SK-N-SH treated with all-trans-retinoic acid at 6 μM for 48 hours (cell line): ENCODE measurements around the gene ELOVL7.

Experiments used
- ARNTL ChIP-seq: fragments of 450-650 bp; formaldehyde crosslinking; IDR thresholded peaks from 2 replicates; pipeline ENCODE4 v1.5.0; 2020; ENCODE audit warnings: low read depth, mild to moderate bottlenecking, moderate library complexity, borderline replicate concordance
- CREB5 ChIP-seq: fragments of 250-450 bp; sonication (Bioruptor Pico); IDR thresholded peaks from 2 replicates; pipeline ENCODE4 v1.5.1; 2020; ENCODE audit warnings: low read depth, mild to moderate bottlenecking, moderate library complexity
- GLIS3 ChIP-seq: fragments of 250-450 bp; sonication (Bioruptor Pico); IDR thresholded peaks from 2 replicates; pipeline ENCODE4 v1.5.0; 2020; ENCODE audit warnings: mild to moderate bottlenecking, moderate library complexity
- PPARA ChIP-seq: fragments of 250-450 bp; sonication (Bioruptor Pico); IDR thresholded peaks from 2 replicates; pipeline ENCODE4 v1.5.0; 2020; ENCODE audit warnings: mild to moderate bottlenecking, borderline replicate concordance
- RARB ChIP-seq: fragments of 250-450 bp; sonication (Bioruptor Pico); IDR thresholded peaks from 2 replicates; pipeline ENCODE4 v1.8.0; 2021; ENCODE audit warnings: mild to moderate bottlenecking, moderate library complexity
- TCF4 ChIP-seq: fragments of 250-450 bp; sonication (Bioruptor Pico); IDR thresholded peaks from 2 replicates; pipeline ENCODE4 v1.8.0; 2021; ENCODE audit warnings: mild to moderate bottlenecking, moderate library complexity, borderline replicate concordance
- TOX ChIP-seq: fragments of 250-450 bp; sonication (Bioruptor Pico); IDR thresholded peaks from 2 replicates; pipeline ENCODE4 v1.8.0; 2021; ENCODE audit warnings: mild to moderate bottlenecking, moderate library complexity, borderline replicate concordance
- TSHZ2 ChIP-seq: fragments of 250-450 bp; sonication (Bioruptor Pico); IDR thresholded peaks from 2 replicates; pipeline ENCODE4 v1.5.0; 2020; ENCODE audit warnings: mild to moderate bottlenecking, moderate library complexity
- ZFP3 ChIP-seq: fragments of 250-450 bp; sonication (Bioruptor Pico); IDR thresholded peaks from 2 replicates; pipeline ENCODE4 v1.5.0; 2020; ENCODE audit warnings: mild to moderate bottlenecking, moderate library complexity
- ZFP30 ChIP-seq: fragments of 450-650 bp; formaldehyde crosslinking; IDR thresholded peaks from 2 replicates; pipeline ENCODE4 v1.5.0; 2022; ENCODE audit warnings: mild to moderate bottlenecking, moderate library complexity
- ZNF70 ChIP-seq: fragments of 450-650 bp; formaldehyde crosslinking; IDR thresholded peaks from 2 replicates; pipeline ENCODE4 v1.5.0; 2020; ENCODE audit warnings: mild to moderate bottlenecking, moderate library complexity
- ZNF8 ChIP-seq: fragments of 450-650 bp; formaldehyde crosslinking; IDR thresholded peaks from 2 replicates; pipeline ENCODE4 v1.5.0; 2020; ENCODE audit warnings: mild to moderate bottlenecking, moderate library complexity

DNA sequence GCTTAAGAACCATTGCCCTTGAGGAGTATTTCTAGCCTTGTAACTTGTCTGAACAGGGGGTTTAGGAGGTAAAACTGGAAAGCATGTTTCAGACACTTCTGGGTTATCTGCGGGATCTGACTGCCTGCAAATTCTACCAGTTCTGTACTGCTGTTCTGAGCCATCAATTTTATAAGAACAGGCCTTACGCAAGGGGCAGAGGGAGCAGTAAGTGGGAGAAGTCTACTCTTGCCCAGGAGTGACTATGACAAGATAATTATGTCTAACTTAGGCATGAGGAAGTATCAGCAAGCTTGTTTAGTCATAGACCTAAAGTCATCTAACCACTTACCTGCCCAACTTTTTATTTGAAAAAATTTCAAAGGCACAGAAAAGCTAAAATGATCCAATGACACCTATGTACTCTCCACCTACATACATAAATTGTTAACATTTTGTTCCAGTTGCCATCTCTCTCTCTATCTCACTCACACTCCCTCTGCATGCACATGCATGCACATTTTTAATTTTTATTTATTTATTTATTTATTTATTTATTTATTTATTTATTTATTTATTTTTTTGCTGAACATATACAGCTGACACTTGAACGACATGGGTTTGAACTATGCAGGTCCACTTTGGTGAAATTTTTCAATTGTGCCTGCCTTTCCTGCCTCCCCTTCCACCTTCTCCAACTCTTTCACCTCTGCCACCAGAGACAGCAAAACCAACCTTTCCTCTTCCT is 125.7 kb downstream of the ELOVL7 start:
- TF ChIP-seq ARNTL (CRISPR knock-in tag) (no peak), ZNF8 (CRISPR knock-in tag) (no peak), ZNF70 (CRISPR knock-in tag) (no peak), CREB5 (CRISPR knock-in tag) (no peak), TSHZ2 (CRISPR knock-in tag) (no peak), ZFP3 (CRISPR knock-in tag) (no peak), TOX (CRISPR knock-in tag) (no peak), GLIS3 (CRISPR knock-in tag) (no peak), ZFP30 (CRISPR knock-in tag) (no peak), TCF4 (no peak), PPARA (no peak), RARB (CRISPR knock-in tag) (no peak)
